ENCODE data around the gene P4HA2.

- TF ChIP-seq, protein P1, sequence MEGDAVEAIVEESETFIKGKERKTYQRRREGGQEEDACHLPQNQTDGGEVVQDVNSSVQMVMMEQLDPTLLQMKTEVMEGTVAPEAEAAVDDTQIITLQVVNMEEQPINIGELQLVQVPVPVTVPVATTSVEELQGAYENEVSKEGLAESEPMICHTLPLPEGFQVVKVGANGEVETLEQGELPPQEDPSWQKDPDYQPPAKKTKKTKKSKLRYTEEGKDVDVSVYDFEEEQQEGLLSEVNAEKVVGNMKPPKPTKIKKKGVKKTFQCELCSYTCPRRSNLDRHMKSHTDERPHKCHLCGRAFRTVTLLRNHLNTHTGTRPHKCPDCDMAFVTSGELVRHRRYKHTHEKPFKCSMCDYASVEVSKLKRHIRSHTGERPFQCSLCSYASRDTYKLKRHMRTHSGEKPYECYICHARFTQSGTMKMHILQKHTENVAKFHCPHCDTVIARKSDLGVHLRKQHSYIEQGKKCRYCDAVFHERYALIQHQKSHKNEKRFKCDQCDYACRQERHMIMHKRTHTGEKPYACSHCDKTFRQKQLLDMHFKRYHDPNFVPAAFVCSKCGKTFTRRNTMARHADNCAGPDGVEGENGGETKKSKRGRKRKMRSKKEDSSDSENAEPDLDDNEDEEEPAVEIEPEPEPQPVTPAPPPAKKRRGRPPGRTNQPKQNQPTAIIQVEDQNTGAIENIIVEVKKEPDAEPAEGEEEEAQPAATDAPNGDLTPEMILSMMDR (optimal IDR thresholded peaks at IDR 0.05 in 1 of 3, IDR thresholded peaks at IDR 0.05 in 1 of 3, conservative IDR thresholded peaks at IDR 0.05 in 1 of 3; ENCODE audit: extremely low read depth in 1 of 3, insufficient read depth in 2 of 3, low read length in 3 of 3) = no peak
- no peak for TF ChIP-seq EZH2 (IDR thresholded peaks at IDR 0.05; ENCODE audit: low read length)
Measured at GRCh38 chr5:132176987-132177386, 50.7 kb downstream of the P4HA2 start.
